NT2/D1 (cell line): Measurements from ENCODE around the gene TMEM26.

Experiments
- SUZ12 ChIP-seq: IDR thresholded peaks from 2 replicates; pipeline ENCODE4 v1.6.1; 2011; ENCODE audit not compliant: insufficient read length, insufficient read depth; ENCODE audit errors: extremely low read depth
- YY1 ChIP-seq: IDR thresholded peaks from 2 replicates; pipeline ENCODE4 v1.6.1; 2011; ENCODE audit not compliant: insufficient read length, insufficient read depth
- ZNF274 ChIP-seq: IDR thresholded peaks from 2 replicates; pipeline ENCODE4 v1.6.1; 2011; ENCODE audit warnings: mild to moderate bottlenecking, low read depth, low read length

DNA sequence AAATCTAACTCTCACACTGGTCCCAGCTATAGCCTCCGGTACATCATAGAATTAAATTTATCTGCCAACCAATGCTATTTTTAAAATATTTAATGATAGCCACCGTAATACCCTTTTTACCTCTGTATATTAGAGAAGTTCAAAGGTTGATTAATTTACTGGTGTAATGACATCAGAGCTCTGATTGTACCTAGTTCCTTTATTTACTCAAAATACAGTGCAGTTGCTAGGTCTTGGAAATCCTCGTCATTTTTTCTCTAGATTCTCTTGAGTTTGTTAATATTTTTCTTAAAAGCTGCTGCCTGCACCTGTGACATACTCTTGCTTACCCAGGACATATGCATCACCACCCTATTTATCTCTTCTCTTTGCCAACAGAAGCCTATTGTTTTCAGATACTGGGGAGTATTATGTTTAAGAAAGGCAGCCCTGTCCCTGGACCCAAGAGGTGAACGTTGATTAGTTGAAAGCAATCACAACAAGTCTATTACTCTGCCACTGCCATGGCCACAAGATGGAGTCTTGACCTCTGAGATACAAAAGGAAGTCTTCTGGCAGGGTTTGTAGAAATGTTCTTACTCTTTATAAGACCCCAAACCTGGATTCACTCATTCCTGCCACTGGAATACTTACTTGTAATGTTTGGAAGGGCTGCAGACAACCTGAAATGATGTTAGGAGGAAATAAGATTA is 25.6 kb upstream of the TMEM26 start:
- TF ChIP-seq SUZ12 (no peak), YY1 (no peak), ZNF274 (no peak)
